Liver (tissue), 3 donors: Measurements from ENCODE around the gene AKNA.

Experiments
- CTCF ChIP-seq: fragments of 150-350 bp; IDR thresholded peaks from 2 replicates; pipeline ENCODE4 v1.5.1; 2017; ENCODE audit warnings: improper control_type of control experiment, low read depth, low read length; ENCODE audit not compliant: missing input control
- GABPA ChIP-seq, 2 donors: IDR thresholded peaks in 1 of 2; conservative IDR thresholded peaks in 1 of 2; 2 replicates each; pipeline ENCODE4 v1.6.1; 2016; ENCODE audit warnings: antibody characterized with exemption in 2 of 2, mild to moderate bottlenecking in 1 of 2, moderate library complexity in 1 of 2
- JUND ChIP-seq, 2 donors: IDR thresholded peaks; 2 replicates each; pipeline ENCODE4 v1.6.1; 2016; ENCODE audit warnings: antibody characterized with exemption in 2 of 2
- RAD21 ChIP-seq, 2 donors: IDR thresholded peaks; 2 replicates each; pipeline ENCODE4 v1.6.1; 2016; ENCODE audit warnings: antibody characterized with exemption in 2 of 2, mild to moderate bottlenecking in 2 of 2
- TAF1 ChIP-seq: conservative IDR thresholded peaks from 2 replicates; pipeline ENCODE4 v1.6.1; 2016; ENCODE audit warnings: antibody characterized with exemption, mild to moderate bottlenecking
- YY1 ChIP-seq: IDR thresholded peaks from 2 replicates; pipeline ENCODE4 v1.6.1; 2016; ENCODE audit warnings: antibody characterized with exemption, mild to moderate bottlenecking
- donor health status: healthy.
- donor health status: healthy.

GRCh38 chr9:114413861-114414301 is 26.1 kb upstream of the AKNA start:
- TF ChIP-seq TAF1 (no peak), CTCF (no peak), RAD21 (IDR thresholded peaks at IDR 0.05) (no peak), GABPA (IDR thresholded peaks at IDR 0.05 in 1 of 2, conservative IDR thresholded peaks at IDR 0.05 in 1 of 2) (no peak), JUND (IDR thresholded peaks at IDR 0.05) (no peak), YY1 (no peak)
